ENCODE measurements around the gene POP4.
"Not testable (repeated sequence)": the region's sequence is repeated elsewhere in the genome, so short reads cannot be mapped to it uniquely, and the experiment has no call there.

The POP4 gene, protein sequence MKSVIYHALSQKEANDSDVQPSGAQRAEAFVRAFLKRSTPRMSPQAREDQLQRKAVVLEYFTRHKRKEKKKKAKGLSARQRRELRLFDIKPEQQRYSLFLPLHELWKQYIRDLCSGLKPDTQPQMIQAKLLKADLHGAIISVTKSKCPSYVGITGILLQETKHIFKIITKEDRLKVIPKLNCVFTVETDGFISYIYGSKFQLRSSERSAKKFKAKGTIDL

GRCh38 chr19:29605653-29606419, at the start of gene POP4:
Gene POP4, plus strand, starts transcription at chr19:29606283. Its CDS starts 36 bp downstream, at chr19:29606319.
- DNase-seq: peak; percentile 92
- in situ Hi-C loops (cut with MboI; ENCODE audit: low pct_unique_long_range_greater_than_20kb, low sequenced_read_pairs): no loop called here

GRCh38 chr19:29559110-29559509, 47.0 kb upstream of the POP4 start:
- in situ Hi-C loops (cut with MboI; ENCODE audit: low pct_unique_long_range_greater_than_20kb, low sequenced_read_pairs): not testable (repeated sequence)

GRCh38 chr19:29559743-29560142, 46.3 kb upstream of the POP4 start:
- no peak for DNase-seq
- in situ Hi-C loops (cut with MboI; ENCODE audit: low pct_unique_long_range_greater_than_20kb, low sequenced_read_pairs): no loop called here

More at GRCh38 chr19:29559110-29559509, 47.0 kb upstream of the POP4 start:
- DNase-seq: not testable (repeated sequence)

GRCh38 chr19:29560313-29561075, 45.6 kb upstream of the POP4 start:
- DNase-seq: no peak
- in situ Hi-C loops (cut with MboI; ENCODE audit: low pct_unique_long_range_greater_than_20kb, low sequenced_read_pairs): no loop called here

GRCh38 chr19:29561601-29562000, 44.5 kb upstream of the POP4 start:
- DNase-seq: no peak
- in situ Hi-C loops (cut with MboI; ENCODE audit: low pct_unique_long_range_greater_than_20kb, low sequenced_read_pairs): no loop called here

- no peak for DNase-seq
- in situ Hi-C loops (cut with MboI; ENCODE audit: low pct_unique_long_range_greater_than_20kb, low sequenced_read_pairs): no loop called here
Measured at GRCh38 chr19:29562299-29563297, 43.5 kb upstream of the POP4 start.

DNA sequence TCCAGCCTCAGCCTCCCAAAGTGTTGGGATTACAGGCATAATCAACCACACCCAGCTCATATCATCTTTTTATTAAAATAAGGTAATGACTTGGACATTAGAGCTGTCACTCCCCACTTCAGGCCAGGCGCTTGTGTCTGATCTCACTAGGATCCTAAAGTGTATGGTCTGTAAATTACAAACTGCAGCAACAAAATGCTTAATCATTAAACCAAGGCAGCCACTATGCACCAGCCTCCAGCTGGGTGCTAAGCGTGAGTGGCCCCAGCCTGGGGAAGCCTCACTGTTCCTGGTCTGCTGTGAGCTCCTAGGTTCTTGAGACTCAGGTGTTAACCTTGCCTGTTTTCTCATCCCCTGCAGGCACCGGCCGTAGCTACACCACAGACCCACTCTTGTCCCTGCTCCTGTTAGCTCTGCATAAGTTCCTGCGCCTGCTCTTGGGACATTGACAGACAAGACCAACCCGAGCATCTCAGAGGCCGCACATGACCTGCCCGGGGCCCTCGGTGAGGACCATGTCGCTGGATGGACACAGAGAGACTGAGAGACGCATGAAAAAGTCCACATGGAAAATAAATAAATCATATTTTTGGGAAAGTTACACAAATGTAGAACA, 42.5 kb upstream of the POP4 start:
- DNase-seq: no peak
- in situ Hi-C loops (cut with MboI; ENCODE audit: low pct_unique_long_range_greater_than_20kb, low sequenced_read_pairs): no loop called here

DNA sequence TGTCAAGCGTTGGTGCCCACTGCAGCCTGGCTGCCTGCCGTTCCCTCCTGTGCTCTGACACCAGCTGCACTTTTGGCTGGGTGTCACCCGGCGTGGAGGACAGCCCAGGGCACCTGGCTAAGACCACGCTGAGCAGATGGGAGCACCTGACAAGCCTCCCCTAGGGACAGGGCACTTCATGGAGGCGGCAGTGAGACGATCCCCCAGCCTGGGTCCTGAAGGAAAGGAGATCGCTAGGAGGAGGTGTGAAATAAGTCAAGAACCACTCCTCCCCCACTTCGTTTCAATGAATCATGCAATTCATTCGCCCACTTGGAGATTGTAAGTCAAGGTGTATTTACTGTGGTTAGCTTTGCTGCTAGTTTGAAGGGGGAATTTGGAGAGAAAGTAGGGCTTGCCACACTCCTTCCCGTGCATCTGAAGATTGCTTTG, 41.5 kb upstream of the POP4 start:
- no peak for DNase-seq
- in situ Hi-C loops (cut with MboI; ENCODE audit: low pct_unique_long_range_greater_than_20kb, low sequenced_read_pairs): no loop called here

DNA sequence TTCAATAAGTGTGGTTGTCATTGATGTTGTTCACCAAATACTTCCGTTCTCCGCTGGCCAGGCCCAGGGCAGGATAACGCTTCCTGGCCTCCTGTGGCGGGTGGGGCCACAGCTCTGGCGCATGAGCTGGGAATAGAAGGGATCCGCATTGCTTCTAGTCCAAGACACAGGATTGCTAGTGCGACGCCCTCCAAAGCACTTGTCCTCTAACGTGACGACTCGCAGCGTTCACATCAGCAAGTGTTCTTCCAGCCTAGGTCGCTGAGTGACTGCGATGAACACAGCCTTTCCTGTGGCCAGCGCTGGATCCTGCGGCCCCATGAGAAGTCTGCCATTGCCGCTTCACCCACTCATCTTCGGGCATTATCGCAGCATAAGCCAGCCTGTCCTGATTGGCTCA, 40.9 kb upstream of the POP4 start:
- in situ Hi-C loops (cut with MboI; ENCODE audit: low pct_unique_long_range_greater_than_20kb, low sequenced_read_pairs): no loop called here
- no peak for DNase-seq

GRCh38 chr19:29566496-29567054, 39.5 kb upstream of the POP4 start:
- no peak for DNase-seq
- in situ Hi-C loops (cut with MboI; ENCODE audit: low pct_unique_long_range_greater_than_20kb, low sequenced_read_pairs): no loop called here

- in situ Hi-C loops (cut with MboI; ENCODE audit: low pct_unique_long_range_greater_than_20kb, low sequenced_read_pairs): no loop called here
- DNase-seq: no peak
Measured at GRCh38 chr19:29567366-29567915, 38.6 kb upstream of the POP4 start.

GRCh38 chr19:29568036-29569025, 37.8 kb upstream of the POP4 start:
- in situ Hi-C loops (cut with MboI; ENCODE audit: low pct_unique_long_range_greater_than_20kb, low sequenced_read_pairs): no loop called here
- DNase-seq: no peak

GRCh38 chr19:29569038-29569911, 36.8 kb upstream of the POP4 start:
- in situ Hi-C loops (cut with MboI; ENCODE audit: low pct_unique_long_range_greater_than_20kb, low sequenced_read_pairs): no loop called here
- no peak for DNase-seq

DNA sequence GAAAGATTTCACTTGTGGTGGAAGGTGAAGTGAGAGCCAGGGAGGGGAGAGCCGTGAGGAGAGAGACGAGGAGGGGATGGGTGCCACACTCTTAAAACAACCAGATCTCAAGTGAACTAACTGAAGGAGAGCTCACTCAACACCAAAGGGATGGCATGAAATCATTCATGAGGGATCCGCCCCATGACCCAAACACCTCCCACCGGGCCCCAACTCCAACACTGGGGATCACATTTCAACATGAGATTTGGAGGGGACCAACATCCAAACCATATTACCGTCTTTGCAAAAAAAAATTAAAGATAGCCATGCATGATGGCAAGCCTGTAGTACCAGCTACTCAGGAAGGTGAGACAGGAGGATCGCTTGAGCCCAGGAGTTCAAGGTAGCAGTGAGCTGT, 34.9 kb upstream of the POP4 start:
- no peak for DNase-seq
- in situ Hi-C loops (cut with MboI; ENCODE audit: low pct_unique_long_range_greater_than_20kb, low sequenced_read_pairs): no loop called here

DNA sequence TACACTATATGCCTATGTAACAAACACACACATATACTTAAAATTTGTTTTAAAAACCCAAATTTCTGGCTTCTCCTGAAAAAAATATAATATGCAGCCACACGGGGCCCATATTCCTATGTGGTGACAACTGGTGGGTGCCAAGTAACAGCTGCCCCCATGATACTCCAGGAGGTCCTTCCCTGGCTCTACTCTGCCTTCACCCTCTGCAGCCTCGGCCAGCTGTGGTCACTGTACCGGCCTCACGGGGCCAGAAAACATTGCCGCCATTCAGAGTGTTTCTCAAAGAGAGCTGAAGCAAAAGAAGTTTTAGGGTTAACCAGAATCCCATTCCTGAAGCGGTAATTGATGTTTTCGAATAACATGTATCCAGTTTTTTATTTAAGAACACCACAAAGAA, 32.6 kb upstream of the POP4 start:
- in situ Hi-C loops (cut with MboI; ENCODE audit: low pct_unique_long_range_greater_than_20kb, low sequenced_read_pairs): no loop called here
- DNase-seq: no peak

- DNase-seq: no peak
- in situ Hi-C loops (cut with MboI; ENCODE audit: low pct_unique_long_range_greater_than_20kb, low sequenced_read_pairs): no loop called here
Measured at GRCh38 chr19:29574510-29574909, 31.6 kb upstream of the POP4 start.
